ENCODE results near the gene DDX23.

- TF ChIP-seq CTCF (IDR thresholded peaks at IDR 0.05) = no peak
- no peak for TF ChIP-seq POLR2A (IDR thresholded peaks at IDR 0.05)
These were observed 47.7 kb upstream of the DDX23 start for GRCh38 chr12:48899651-48900050.

Data from heart left ventricle (tissue), 13 donors.